GM19372 (cell line): ENCODE results near the gene ATP6V1C2.
"Not testable (repeated sequence)": the region's sequence is repeated elsewhere in the genome, so short reads cannot be mapped to it uniquely, and the experiment has no call there.

Experiments
- ATAC-seq: cut with Tn5 transposase; IDR thresholded peaks from one replicate; pipeline ENCODE4 v1.9.1; 2021; ENCODE audit warnings: mild to moderate bottlenecking, low read depth, moderate library complexity; ENCODE audit not compliant: unreplicated experiment

ATP6V1C2 gene

DNA sequence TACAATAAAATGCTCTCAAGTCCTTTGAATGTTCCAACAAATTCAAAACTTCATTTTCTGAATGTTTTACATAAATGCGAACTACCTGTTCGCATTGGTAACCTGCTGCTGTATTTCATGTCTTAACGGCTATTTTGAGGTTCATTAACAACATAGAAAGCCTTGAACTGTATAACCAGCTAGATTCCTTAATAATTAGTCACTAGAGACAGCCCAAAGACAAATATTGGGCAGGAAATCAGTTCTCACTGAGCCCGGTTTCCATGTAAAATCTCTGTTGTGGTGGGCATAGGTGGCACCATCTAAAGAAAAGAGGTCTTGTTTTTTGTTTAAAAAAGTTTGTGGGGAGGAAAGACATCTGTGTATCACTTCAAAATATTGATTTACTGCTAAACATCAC lies 62.0 kb downstream of the ATP6V1C2 start:
- ATAC-seq: no peak

DNA sequence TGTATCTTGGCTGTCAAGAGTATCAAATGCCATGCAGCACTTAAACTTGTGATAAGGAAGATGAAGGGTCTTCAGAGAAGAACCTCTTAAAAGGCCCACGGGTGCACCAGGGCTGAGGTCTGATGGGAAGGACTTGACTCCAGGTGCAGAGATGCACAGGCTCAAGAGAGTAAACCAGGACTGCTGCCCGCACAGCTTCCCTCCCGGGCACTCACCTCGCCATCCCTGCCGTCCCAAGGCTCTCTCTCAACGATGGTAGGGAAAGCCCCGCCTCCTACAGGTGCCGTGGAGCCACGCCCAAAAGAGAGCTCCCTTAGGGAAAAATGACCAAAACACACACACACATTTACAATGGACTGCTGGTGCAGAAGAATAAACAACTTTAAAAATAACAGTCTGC lies 63.3 kb downstream of the ATP6V1C2 start:
- ATAC-seq: no peak

DNA sequence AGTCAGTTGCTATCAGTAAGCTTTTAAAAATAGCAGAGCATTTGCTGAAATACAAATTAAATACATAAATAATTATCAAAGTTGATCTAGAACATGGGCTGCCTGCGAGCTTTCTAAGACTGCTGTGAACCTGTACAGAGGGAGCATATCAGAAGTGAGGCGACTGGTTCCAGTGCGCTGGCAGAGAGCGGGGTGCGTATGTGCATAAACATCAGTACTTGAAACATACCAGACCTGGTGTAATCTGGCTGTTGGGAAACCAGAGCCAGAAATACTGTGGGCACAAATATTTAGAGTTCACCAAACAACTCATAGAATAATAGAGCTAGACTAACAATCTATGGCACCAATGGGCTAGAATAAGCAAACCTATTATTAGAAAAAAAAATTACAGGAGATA lies 63.8 kb downstream of the ATP6V1C2 start:
- ATAC-seq: no peak

DNA sequence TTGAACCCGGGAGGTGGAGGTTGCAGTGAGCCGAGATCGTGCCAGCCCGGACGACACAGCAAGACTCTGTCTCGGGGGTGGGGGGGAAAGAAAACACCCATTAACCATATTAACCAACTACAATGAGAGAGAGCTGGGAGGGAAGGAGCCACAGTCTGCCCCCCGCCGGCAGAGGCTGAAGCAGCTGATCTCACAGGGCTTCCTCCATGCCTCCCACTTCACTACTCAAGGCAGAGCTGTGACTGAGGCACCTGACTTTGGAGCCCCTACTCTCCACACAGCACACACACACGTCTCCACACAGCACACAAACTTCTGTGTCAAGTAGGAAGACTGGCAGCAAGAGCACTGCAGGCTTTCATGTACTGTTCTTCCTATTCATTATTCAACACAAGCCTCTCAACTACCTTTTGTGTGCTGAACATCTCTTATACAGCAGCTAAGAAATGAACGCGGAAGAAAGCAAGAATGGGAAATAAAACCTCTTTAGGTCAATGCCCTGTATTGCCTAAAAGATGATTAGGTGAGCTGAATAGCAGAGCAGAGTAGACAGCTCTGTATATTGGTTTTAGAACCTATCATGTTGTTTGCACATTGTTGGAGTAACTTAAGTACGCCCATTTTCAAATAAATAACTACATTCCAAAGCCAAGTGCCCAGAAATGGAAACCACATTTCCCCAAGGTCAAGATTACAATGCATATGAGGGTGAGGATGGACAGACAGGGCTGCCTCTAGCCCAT lies 65.0 kb downstream of the ATP6V1C2 start:
- no peak for ATAC-seq

DNA sequence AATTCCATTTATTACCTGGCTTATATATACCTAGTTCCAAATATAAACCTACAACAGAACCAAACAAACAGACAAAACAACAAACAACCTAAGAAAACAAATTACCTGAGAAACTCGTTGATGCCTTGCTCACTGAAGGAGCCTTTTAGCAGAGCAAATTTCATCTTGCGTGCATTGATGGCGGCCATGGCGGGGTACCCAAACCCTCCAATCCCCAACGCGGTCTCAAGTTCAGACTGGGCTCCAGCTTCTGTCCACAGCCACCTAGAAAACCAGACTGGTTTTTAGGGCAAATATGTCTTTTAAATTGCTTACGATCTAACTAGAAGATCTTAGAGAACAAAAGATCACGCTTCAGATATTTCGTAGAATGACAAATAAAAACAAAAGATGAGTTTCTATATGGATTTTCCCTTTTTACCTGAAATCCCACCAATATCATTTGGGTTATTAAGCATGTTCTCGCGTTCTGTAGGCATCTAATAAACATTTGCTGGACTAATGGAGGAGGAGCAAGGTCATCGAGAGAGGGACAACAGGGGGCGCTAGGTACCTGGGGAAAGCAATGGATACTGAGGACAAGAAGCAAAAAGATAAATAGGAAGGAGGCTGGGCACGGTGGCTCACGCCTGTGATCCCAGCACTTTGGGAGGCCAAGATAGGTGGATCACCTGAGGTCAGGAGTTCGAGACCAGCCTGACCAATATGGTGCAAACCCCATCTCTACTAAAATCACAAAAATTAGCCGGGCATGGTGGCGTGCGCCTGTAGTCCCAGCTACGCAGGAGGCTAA lies 65.9 kb downstream of the ATP6V1C2 start:
- no peak for ATAC-seq

DNA sequence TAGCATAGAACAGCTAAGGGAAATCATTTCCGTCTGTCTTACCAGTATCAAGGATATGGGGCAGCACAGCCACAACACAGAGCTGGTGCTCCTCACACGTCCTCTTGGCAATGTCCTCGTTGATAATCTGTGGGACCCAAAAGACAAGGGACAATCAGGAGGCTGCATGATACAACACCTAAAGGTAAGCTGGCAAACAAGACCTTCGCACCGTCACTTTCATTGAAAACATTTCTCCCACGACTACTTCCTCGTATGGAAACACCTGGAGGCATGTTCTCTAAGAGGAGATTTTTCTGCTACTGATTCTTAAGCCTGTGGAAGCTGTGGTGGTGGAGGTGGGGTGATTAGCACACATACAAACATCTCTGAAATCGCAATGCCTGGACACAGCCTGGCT lies 67.4 kb downstream of the ATP6V1C2 start:
- ATAC-seq: no peak

DNA sequence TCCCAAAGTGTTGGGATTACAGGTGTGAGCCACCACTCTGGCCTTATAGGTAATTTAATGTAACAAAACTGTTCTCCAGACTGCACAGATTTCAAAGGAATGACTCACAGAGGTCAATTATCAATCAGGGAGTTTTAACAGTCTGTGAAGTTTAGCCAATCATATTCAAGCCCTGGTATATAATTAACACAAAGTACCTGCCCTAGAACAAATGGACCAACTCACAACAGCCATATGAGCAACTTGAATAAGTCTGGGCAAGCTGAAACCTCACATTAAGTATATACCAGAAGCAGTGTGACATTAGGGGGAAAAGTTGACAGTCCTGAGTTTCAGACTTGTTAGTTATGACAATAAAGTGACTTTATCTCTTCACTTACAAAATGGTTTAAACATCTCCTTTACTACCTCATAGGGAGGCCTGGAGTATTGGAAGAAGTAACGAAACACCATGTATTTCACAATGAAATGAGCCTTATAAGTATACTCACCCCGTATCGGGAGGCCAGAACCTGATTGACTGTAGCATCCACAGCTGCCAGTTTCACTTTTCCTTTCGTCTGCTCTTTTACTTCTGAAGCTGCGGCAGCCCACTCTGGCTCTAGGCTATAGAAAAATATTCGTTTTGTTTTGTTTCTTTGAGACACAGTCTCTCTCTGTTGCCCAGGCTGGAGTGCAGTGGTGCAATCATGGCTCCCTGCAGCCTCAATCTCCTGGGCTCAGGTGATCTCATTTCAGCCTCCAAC lies 69.0 kb downstream of the ATP6V1C2 start:
- peak; percentile 89 for ATAC-seq

DNA sequence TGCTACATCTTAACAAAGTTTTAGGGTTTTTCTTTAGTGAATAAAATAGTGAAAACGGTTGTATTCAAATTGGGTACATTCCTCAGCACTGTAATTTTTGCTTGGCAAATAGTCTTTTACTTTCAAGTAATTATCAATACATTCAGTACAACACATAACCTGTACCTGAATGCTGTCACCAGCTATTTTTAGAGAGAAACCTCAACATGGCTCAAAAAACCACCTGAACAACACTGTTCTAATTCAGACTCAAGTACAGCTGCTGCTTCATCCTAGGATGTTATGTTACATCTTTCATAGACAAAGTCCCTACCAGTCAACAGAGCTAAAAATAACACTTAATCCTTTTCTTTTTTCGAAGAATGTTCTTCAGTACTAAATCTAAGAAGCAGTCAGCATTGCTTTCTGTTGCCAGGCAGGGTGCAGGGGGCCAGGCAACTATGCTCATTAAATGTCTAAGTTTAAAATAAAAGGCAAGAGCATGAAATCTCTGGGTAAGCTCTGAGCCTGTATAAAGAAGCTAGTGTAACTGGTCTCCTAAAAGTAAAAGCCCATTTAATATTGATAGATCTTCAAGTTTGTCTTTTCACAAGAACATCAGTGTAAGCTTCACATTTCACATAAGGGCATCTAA lies 70.7 kb downstream of the ATP6V1C2 start:
- ATAC-seq: no peak

DNA sequence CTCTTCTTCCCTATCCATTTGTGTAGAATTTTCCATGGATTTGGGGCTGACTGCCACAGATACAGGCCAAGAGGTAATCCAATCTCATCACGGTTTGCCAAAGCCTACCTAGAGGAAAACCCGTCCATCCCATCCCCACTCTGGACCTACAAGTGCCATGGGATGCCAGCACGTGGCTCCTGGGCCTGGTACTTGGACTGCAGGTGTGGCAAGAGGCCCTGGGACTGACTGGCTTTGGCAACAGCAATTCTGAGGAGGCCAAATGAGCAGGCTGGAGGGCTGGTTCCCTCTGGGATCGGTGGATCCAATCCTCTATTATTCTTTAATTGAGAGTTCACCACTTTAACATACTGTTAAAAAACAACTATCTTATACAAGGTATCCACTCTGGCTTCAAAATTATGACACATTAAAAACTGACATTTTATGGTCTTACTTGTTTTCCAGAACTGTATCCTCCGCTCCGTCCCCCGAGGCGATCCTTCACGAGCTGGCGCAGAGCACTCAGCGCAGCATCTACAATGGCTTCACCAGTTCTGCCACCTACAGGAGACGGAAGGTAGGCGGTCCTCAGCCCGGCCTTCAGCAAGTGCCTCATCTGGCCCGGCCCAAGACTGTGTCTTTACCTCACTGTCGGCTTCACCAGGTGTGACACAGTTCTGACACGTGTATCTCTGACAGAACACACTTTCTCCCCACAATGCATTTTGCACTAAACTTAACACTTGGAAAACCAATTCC lies 71.4 kb downstream of the ATP6V1C2 start:
- ATAC-seq: no peak

DNA sequence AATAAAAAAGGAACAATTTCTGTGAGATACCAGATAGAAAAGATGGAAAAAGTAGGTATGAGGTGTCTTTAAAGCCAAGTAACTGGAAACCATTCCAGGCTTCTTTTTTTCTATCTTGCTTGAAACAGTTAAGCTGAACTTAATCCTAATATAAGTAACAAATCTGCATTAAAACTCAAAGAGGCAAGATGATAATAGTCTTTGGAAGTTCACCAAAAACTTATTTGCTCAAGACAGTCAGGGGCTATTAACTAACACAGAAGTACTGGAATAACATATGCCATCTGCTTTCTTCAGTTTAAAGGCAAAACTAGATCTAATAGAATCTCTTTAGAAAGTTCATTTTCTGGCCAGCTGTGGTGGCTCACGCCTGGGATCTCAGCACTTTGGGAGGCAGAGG lies 72.4 kb downstream of the ATP6V1C2 start:
- no peak for ATAC-seq

DNA sequence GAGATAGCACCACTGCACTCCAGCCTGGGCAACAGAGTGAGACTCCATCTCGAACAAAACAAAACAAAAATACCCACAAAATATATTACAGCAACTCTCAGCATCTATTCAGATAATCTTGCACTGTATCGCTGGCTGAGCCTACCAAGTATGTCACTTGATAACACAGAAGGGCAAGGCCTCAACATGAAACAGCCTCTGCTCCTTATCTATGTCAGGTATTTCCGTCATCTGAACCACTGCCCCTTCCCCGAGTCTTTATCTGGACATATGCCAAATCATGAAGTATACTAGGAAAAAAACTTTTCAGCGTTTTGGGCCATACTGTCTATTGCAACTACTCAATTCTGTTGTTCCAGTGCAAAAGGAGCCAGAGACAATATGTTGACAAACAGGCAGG lies 73.4 kb downstream of the ATP6V1C2 start:
- ATAC-seq: no peak

DNA sequence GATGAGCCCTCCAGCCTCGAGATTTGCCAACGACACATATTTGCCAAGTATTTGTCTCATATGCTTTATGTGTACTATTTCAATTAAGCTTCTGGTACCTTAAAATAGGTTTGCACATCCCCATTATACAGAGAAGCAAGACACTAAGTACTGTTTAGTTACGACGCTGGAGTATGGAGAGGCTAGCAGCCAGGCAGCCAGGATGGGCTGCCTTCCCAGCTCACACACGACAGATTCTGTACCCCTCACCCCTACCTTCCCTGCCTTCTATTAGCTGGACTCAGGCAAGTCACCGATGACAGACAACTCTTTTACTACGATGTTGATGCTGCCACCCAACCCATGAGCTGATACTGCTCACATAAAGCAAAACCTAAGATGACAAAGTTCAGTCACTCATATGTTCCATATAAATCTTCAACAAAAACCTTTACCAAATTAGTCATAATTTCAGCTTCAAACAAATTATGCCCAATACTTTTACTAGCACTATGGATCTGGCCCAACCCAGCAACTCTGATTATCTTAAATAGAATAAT lies 74.1 kb downstream of the ATP6V1C2 start:
- ATAC-seq: no peak

DNA sequence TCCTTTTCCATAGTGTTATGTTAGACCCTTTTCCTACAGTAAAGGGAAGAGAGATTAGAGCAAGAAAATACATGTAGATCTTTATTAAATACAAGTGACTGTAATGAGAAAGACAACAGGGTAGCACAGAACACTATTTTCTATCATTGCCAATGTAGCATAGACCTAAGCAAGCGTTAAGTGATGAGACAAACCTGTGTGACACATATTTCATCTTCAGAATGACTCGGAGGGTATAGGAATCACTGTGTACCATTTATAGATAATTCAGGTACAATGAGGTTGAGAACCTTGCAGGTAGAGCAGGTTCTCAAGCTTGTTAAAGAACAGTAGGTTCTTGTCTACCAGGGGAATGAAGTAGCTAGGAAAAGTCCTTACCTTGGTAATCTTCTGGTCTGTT lies 75.3 kb downstream of the ATP6V1C2 start:
- ATAC-seq: no peak

DNA sequence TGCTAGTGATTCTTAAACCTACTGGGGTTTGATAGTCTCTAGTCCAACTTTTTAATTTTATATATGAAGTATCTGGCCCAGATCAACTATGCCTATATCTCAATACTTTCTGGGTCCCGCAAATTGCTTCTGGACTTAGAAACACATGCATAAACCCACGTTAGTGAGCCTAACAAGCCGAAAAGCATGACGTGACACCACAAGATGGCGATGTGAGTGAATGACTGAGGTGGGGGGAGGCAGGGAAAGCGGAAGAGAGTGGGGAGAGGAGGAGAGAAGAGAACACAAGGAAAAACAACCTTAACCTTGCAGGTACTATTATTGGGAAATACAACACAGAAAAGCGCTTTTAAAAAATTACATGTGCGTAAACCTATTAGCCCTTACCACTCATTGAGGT lies 77.4 kb downstream of the ATP6V1C2 start:
- ATAC-seq: no peak

DNA sequence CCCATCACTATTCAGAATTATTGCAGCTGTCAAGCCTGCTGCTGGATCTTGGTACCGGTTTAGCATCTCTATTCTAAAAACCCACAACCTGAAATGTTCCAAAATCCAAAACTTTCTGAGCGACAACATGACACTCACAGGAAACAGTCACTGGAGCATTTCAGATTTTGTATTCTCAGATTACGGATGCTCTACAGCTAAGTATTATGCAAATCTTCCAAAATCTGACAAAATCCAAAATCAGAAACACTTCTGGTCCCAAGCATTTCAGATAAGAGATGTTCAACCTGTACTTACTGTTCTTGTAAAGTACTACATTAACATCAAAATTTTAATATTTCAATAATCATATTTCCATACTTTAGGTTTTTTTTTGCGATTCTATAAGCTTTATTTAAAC lies 78.7 kb downstream of the ATP6V1C2 start:
- ATAC-seq: no peak

DNA sequence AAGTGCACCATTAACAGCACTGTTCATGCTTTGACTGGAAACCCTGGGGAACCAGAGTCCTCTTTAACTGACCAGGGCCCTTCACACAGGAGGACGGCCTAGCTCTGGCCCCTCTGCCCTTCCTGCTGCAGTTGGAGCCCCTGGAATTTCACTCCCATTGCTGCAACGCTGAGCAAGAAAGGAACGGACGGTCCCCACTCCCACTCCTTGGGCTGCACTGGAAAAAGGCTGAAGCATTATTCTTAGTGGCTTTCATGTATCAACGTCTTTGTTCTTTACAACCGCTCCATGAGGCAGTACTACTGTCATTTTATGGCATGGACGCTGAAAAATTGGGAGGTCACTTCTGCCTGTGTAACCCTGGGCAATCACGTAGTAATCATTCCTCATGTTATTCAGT lies 81.2 kb downstream of the ATP6V1C2 start:
- no peak for ATAC-seq

DNA sequence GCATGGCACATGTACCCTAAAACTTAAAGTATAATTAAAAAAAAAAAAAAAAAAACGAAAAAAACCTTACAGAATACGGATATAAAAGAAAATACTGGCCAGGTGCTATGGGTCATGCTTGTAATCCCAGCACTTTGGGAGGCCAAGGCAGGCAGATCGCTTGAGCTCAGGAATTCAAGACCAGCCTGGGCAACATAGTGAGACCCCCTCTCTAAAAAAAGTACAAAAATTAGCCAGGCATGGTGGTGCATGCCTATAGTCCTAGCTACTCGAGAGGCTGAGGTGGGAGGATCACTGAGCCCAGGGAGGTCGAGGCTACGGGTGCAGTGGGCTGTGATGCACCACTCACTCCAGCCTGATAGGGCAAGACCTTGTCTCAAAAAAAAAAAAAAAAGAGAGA lies 84.6 kb downstream of the ATP6V1C2 start:
- not testable (repeated sequence) for ATAC-seq

DNA sequence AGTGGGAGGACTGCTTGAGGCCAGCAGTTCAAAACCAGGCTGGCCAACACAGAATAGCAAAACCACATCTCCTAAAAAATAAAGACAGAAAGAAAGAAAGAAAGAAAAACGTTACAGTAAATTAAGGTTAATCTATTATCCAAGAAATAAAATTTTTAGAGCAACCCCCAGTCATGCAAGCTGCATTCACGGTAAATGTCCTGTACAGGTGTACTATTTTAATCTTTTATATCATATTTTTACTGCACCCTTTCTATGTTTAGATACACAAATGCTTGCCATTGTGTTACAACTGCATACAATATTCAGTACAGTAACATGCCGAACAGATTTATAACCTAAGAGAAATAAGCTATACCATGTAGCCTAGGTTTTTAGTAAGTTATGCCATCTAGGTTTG lies 85.1 kb downstream of the ATP6V1C2 start:
- ATAC-seq: no peak

DNA sequence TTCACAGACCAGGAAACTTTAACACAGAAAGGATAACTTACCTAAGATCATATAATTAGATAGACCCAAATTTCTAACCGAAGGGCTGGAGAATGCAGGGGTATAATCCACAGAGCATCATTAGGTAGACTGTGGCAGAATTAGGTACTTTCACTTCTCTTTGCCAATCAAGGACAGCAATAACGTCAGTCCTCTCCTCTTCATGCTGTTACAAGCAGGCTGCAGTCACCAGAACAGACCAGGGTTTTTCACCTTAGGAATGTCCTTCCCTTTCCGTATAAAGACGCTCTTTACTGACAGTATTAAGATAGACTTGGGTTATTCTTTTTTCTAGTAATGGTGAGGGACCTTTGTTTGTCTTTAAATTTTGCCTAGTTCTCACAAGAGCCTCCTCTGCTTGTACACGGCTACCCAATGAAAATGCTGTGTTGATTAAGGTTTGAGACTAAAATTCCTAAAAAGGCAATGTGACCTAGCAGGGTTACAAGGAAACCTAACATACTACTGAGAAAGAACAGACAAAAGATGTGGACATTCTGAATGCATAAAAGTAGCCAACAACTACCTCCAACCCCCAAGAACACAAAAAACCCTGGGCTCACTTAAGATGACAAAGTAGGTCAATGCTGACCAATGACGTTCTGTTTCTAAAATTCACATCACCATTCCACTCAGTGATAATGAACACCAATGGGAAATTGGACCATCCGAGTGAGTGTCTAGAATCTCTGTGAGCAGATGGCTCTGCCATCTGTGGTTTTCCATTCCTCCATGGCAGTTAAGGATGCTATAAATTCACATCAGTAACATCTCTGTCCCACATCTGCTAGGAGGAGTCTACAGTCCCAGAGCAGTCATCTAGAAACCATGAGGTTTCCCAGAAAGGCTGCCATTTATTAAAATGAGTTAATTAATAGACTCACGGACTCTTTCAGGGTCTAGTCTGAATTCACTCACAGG lies 89.1 kb downstream of the ATP6V1C2 start:
- ATAC-seq: no peak
